Measurements from ENCODE around the gene IFNAR2.
A peak's percentile ranks its signal among the peaks of the same experiment; 100 is the strongest.

IFNAR2 gene

GRCh38 chr21:33229784-33230544 lies at the start of gene IFNAR2 (continued):
- TF ChIP-seq, protein P1, sequence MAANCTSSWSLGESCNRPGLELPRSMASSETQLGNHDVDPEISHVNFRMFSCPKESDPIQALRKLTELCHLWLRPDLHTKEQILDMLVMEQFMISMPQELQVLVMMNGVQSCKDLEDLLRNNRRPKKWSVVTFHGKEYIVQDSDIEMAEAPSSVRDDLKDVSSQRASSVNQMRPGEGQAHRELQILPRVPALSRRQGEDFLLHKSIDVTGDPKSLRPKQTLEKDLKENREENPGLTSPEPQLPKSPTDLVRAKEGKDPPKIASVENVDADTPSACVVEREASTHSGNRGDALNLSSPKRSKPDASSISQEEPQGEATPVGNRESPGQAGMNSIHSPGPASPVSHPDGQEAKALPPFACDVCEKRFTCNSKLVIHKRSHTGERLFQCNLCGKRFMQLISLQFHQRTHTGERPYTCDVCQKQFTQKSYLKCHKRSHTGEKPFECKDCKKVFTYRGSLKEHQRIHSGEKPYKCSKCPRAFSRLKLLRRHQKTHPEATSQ (tag by site-specific recombination; IDR thresholded peaks at IDR 0.05) = peak; percentile 79
- peak; percentile 24; the same call in 1 of the 2 replicates for TF ChIP-seq PRDM4 (tag by site-specific recombination; IDR thresholded peaks at IDR 0.05)
- TF ChIP-seq ZNF324 (tag by site-specific recombination; IDR thresholded peaks at IDR 0.05) = peak; percentile 66
- TF ChIP-seq ZNF2 (tag by site-specific recombination; IDR thresholded peaks at IDR 0.05) = peak; percentile 79
- no peak for TF ChIP-seq ZNF626 (tag by site-specific recombination; IDR thresholded peaks at IDR 0.05)
- no peak for TF ChIP-seq ZNF658 (tag by site-specific recombination; IDR thresholded peaks at IDR 0.05)
- TF ChIP-seq KLF9 (tag by site-specific recombination; IDR thresholded peaks at IDR 0.05; ENCODE audit: low read depth) = peak; percentile 44; the same call in 1 of the 2 replicates
- peak; percentile 88; the same call in 1 of the 2 replicates for TF ChIP-seq BCL11B (tag by site-specific recombination; IDR thresholded peaks at IDR 0.05; ENCODE audit: low read depth)
- 0 out of 2 replicates have a peak, but pooled peaks have one; percentile 38 for TF ChIP-seq ZSCAN4 (tag by site-specific recombination; IDR thresholded peaks at IDR 0.05)
- peak; percentile 62; the same call in 1 of the 2 replicates for TF ChIP-seq IKZF3 (tag by site-specific recombination; IDR thresholded peaks at IDR 0.05)
- peak; percentile 27; the same call in 1 of the 2 replicates for TF ChIP-seq ZBTB48 (tag by site-specific recombination; IDR thresholded peaks at IDR 0.05)
- TF ChIP-seq, protein P2, sequence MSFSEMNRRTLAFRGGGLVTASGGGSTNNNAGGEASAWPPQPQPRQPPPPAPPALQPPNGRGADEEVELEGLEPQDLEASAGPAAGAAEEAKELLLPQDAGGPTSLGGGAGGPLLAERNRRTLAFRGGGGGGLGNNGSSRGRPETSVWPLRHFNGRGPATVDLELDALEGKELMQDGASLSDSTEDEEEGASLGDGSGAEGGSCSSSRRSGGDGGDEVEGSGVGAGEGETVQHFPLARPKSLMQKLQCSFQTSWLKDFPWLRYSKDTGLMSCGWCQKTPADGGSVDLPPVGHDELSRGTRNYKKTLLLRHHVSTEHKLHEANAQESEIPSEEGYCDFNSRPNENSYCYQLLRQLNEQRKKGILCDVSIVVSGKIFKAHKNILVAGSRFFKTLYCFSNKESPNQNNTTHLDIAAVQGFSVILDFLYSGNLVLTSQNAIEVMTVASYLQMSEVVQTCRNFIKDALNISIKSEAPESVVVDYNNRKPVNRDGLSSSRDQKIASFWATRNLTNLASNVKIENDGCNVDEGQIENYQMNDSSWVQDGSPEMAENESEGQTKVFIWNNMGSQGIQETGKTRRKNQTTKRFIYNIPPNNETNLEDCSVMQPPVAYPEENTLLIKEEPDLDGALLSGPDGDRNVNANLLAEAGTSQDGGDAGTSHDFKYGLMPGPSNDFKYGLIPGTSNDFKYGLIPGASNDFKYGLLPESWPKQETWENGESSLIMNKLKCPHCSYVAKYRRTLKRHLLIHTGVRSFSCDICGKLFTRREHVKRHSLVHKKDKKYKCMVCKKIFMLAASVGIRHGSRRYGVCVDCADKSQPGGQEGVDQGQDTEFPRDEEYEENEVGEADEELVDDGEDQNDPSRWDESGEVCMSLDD (tag by site-specific recombination; IDR thresholded peaks at IDR 0.05) = no peak
- no peak for TF ChIP-seq ZNF677 (tag by site-specific recombination; IDR thresholded peaks at IDR 0.05)

DNA sequence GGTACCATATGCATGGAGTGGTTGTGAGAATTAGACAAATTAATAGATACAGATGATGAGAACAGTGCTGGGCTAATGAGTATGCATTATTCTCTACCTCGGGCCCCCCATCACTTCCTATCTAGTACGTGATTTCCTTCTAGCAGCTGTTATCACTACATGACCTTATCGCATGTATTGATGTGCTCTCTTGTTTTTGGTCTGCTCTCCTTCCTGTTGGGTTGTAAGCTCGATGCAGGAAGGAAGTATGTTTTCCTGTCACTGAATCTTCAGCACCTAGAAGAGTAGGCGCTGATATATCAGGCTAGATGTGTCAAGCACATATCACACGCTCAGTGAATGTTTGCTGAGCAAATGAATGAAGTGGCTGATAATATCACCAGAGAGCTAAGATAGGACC lies 43.9 kb upstream of the IFNAR2 start:
- Histone ChIP-seq H3K36me3 (ENCODE audit: control insufficient read depth in 2 of 2, insufficient read depth in 1 of 2, low read length in 2 of 2) (no peaks in the 10 kb centered on the region), H3K4me1 (ENCODE audit: control insufficient read depth, insufficient read depth, low read length) (peaks cover 16% of the 10 kb centered on the region), H3K27ac (ENCODE audit: extremely low read depth, low read depth, low read length) (no peak overlapping the region), H3K9me3 (ENCODE audit: control insufficient read depth, insufficient read depth, low read depth, low read length) (no peaks in the 10 kb centered on the region), H3K4me3 (ENCODE audit: low read depth, low read length) (no peak overlapping the region)
- POLR2A ChIA-PET = no interaction called here
- CTCF ChIA-PET = interaction anchor here (0.6 to 3.7 kb wide), 6 partner anchors 11 to 357 kb away, joined by 3 to 23 read pairs (median 3); no protein-coding TSS in a partner anchor
- no peak for TF ChIP-seq PATZ1 (tag by site-specific recombination; IDR thresholded peaks at IDR 0.05)
- TF ChIP-seq ZBTB11 (tag by site-specific recombination; conservative IDR thresholded peaks at IDR 0.05; ENCODE audit: low read depth) = no peak
- no peak for TF ChIP-seq ZNF398 (tag by site-specific recombination; IDR thresholded peaks at IDR 0.05)
- no peak for TF ChIP-seq SETDB1 (IDR thresholded peaks at IDR 0.05; ENCODE audit: insufficient read length, low read length)
- no peak for TF ChIP-seq ZNF366 (tag by site-specific recombination; conservative IDR thresholded peaks at IDR 0.05)
